Sigmoid colon (tissue), 7 donors: Measurements from ENCODE around the gene FBXO33. TPM values are rescaled to one million over a fixed set of nuclear protein-coding genes. Genes with fewer than 3 reads are reported as not detected.

Experiments used
- DNase-seq: peaks from one replicate; pipeline ENCODE4 v3.0.0-alpha.2; 2019
- H3K27ac ChIP-seq, 4 donors: fragments of 200-600 bp; sonication (generic); one replicate each; pipeline ENCODE4 v1.5.1; 2016 to 2019; ENCODE audit warnings: mild to moderate bottlenecking in 1 of 4
- H3K27me3 ChIP-seq, 3 donors: fragments of 200-600 bp; sonication (generic); one replicate each; pipeline ENCODE4 v1.5.1; 2019; ENCODE audit warnings: mild to moderate bottlenecking in 1 of 3
- H3K36me3 ChIP-seq, 4 donors: fragments of 200-600 bp; sonication (generic); one replicate each; pipeline ENCODE4 v1.5.1; 2016 to 2019
- H3K4me1 ChIP-seq, 4 donors: fragments of 200-600 bp; sonication (generic); one replicate each; pipeline ENCODE4 v1.5.1; 2017 to 2019
- H3K4me3 ChIP-seq, 4 donors: fragments of 200-600 bp; sonication (generic); one replicate each; pipeline ENCODE4 v1.5.1; 2017 to 2019; ENCODE audit warnings: mild to moderate bottlenecking in 2 of 4, moderate library complexity in 1 of 4
- H3K9me3 ChIP-seq, 4 donors: fragments of 200-600 bp in 3 of 4; sonication (generic) in 3 of 4; one replicate each; pipeline versions ENCODE4 v1.5.1 to v1.6.1; 2013 to 2019
- EP300 ChIP-seq, 4 donors: sonication (generic); formaldehyde crosslinking; IDR thresholded peaks; one replicate each; pipeline ENCODE4 v1.6.1; 2017; ENCODE audit warnings: antibody characterized with exemption in 4 of 4
- POLR2A ChIP-seq, 2 donors: fragments of 450-650 bp; IDR thresholded peaks; one replicate each; pipeline ENCODE4 v1.6.1; 2016; ENCODE audit warnings: antibody characterized with exemption in 2 of 2, mild to moderate bottlenecking in 2 of 2, moderate library complexity in 2 of 2
- POLR2AphosphoS5 ChIP-seq, 4 donors: sonication (generic); formaldehyde crosslinking; IDR thresholded peaks; one replicate each; pipeline ENCODE4 v1.6.1; 2017; ENCODE audit warnings: antibody characterized with exemption in 4 of 4
- WGBS, 2 donors: extraction: QIAGEN DNeasy Blood & Tissue Kit; methylation state at CpG; one replicate each; pipeline ENCODE4 v1.1.7; 2013; 5-methylcytosine and 5-hydroxymethylcytosine counted together
- intact Hi-C: fragments of 100-400 bp; cut with DNase I; formaldehyde crosslinking; loops from one replicate; pipeline ENCODE4 v1.15.1; 2023
- polyA plus RNA-seq, 3 donors: library from polyadenylated mRNA; stranded (reverse); fragments of 200-250 nt; gene quantifications; one replicate each; pipeline ENCODE4 v1.2.3, GENCODE V29; 2013
- total RNA-seq, 4 donors: library from RNA; depleted of rRNA; stranded (reverse); fragments of >200 nt; gene quantifications; one replicate each; pipeline ENCODE4 v1.1.0, GENCODE V29; 2016
- TF ChIP-seq, protein P1 (sequence below), 4 experiments: fragments of 450-650 bp in 3 of 4; fragments of 200-600 bp in 1 of 4; IDR thresholded peaks; one replicate each; pipeline ENCODE4 v1.5.1; 2016 to 2019; ENCODE audit warnings: antibody characterized with exemption in 4 of 4, mild to moderate bottlenecking in 3 of 4, moderate library complexity in 2 of 4
- donor health status: healthy with polysubstance abuse.
- donor health status: Bipolar disorder and iron deficiency.
- donor health status: healthy.

FBXO33 gene
- total and polyA plus RNA-seq, 7 donors: 4.2 to 12.2 (median 7.2) TPM

DNA sequence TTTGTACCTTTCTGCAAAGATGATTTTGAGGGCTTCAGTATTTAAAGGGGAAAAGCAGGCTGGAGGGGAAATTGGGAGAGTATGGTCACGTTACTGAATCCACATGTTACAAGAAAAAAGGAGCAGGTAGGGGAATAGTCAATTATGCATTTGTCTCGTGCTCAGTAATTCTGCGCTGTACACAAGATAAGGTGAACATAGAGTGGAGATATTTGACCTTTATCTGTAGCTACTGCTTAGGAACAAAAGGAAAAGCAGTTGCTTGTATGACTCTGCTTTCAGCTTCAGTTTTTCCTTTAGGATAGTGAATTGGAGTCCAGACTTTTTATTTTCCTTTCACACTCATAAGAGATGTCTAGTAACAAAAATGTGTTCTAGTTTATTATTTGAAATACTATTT is 49.8 kb downstream of the FBXO33 start:
- no peak for DNase-seq
- Histone ChIP-seq H3K27me3 (no peaks in the 10 kb centered on the region), H3K36me3 (no peaks in the 10 kb centered on the region), H3K27ac (no peak overlapping the region), H3K4me3 (no peak overlapping the region), H3K9me3 (no peaks in the 10 kb centered on the region), H3K4me1 (no peaks in the 10 kb centered on the region)
- 93 to 94% methylated on average over 3 of the region's 3 CpGs for WGBS, 2 donors
- TF ChIP-seq POLR2A (IDR thresholded peaks at IDR 0.05): no peak
- intact Hi-C loops: no loop called here

DNA sequence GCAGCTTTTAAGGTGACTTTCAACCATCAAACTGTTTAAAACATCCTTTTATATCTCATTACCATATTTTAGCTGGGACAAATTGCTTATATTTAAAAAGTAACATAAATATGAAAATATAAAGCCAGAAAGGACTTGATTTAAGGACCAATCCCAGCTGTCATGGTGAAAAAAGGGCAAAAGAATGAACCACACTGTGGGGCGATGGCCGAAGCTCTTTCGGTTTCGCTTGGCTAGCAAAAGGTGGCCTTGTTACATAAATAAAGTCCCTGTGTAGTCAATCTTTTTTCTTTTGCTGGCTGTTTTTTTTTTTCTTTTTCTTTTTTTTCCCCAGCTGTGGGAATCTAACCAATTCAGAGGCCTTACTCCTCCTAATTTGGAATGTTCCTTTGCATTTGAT is 50.9 kb downstream of the FBXO33 start:
- H3K27me3 ChIP-seq: no peaks in the 10 kb centered on the region
- H3K36me3 ChIP-seq: no peaks in the 10 kb centered on the region
- H3K4me3 ChIP-seq: no peak overlapping the region
- no peaks in the 10 kb centered on the region for H3K9me3 ChIP-seq
- H3K4me1 ChIP-seq: peaks cover 0 to 10% (median 4%) of the 10 kb centered on the region in 4 donors
- no peak for DNase-seq
- TF ChIP-seq POLR2AphosphoS5 (IDR thresholded peaks at IDR 0.05): no peak
- no peak for TF ChIP-seq POLR2A (IDR thresholded peaks at IDR 0.05)
- TF ChIP-seq, protein P1, sequence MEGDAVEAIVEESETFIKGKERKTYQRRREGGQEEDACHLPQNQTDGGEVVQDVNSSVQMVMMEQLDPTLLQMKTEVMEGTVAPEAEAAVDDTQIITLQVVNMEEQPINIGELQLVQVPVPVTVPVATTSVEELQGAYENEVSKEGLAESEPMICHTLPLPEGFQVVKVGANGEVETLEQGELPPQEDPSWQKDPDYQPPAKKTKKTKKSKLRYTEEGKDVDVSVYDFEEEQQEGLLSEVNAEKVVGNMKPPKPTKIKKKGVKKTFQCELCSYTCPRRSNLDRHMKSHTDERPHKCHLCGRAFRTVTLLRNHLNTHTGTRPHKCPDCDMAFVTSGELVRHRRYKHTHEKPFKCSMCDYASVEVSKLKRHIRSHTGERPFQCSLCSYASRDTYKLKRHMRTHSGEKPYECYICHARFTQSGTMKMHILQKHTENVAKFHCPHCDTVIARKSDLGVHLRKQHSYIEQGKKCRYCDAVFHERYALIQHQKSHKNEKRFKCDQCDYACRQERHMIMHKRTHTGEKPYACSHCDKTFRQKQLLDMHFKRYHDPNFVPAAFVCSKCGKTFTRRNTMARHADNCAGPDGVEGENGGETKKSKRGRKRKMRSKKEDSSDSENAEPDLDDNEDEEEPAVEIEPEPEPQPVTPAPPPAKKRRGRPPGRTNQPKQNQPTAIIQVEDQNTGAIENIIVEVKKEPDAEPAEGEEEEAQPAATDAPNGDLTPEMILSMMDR (IDR thresholded peaks at IDR 0.05): no peak
- no peak for TF ChIP-seq EP300 (IDR thresholded peaks at IDR 0.05)
- no peak overlapping the region for H3K27ac ChIP-seq
- intact Hi-C loops: no loop called here
- WGBS, 2 donors: 89 to 96% methylated on average over 4 of the region's 4 CpGs

DNA sequence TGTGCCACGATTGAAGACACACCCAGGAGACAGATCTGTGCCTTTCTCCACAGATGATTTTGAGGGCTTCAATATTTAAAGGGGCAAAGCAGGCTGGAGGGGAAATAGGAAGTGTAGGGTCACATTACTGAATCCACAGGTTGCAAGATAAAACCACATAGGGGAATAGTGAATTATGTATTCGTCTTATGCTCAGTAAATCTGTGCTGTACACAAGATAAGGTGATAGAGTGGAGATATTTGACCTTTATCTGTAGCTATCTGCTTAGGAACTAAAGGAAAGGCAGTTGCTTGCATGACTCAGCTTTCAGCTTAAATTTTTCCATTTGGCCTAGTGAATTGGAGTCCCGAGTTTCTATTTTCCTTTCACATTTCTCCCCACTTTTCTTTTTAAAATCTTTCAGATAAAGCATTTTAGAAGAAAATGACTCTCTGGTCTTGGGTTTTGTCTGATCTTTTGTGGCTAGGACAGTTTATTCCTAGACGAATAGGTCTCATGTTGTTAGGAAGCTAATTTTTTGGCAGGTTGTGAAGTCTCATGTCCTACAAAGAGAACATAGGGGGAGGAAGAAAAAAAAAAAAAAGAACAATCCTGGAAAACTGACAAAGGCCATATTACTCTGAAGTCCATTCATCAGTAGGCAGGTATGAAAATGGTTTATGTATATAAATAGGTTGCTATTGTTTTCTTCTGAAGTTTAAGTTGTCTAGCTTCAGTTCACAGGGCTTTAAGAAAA is 55.4 kb downstream of the FBXO33 start:
- DNase-seq: no peak
- Histone ChIP-seq H3K9me3 (no peaks in the 10 kb centered on the region), H3K4me1 (peaks cover 0 to 10% (median 4%) of the 10 kb centered on the region in 4 donors), H3K4me3 (no peak overlapping the region), H3K27me3 (no peaks in the 10 kb centered on the region), H3K36me3 (no peaks in the 10 kb centered on the region), H3K27ac (peak overlapping the region in 3 of 4 donors; percentile 59 to 63 (median 60))
- intact Hi-C loops: no loop called here
- TF ChIP-seq POLR2AphosphoS5 (IDR thresholded peaks at IDR 0.05): peak in 1 of 4 donors; percentile 14
- TF ChIP-seq, protein P1 (IDR thresholded peaks at IDR 0.05): no peak
- WGBS, 2 donors: 43 to 58% methylated on average over 4 of the region's 4 CpGs

DNA sequence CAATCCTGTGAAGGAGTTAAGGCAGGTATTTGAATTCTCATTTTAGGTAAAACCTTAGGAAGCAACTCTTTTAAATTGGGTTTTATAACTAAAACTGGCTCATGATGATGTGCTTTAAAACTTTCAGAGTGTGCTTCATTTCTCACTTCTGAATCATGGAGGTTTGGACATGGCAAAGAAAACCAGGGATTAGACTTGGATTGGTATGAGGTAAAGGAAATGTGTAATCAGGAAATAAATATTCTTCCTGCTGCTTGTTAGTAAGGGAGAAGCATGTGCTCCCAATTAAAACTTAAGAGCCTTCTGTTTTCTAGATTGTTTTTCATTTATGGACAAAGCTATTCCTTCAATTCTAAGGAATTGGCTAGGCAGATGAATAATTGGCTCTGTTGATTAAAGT is 57.4 kb downstream of the FBXO33 start:
- Histone ChIP-seq H3K27ac (no peak overlapping the region), H3K36me3 (peaks cover 0 to 12% (median 3%) of the 10 kb centered on the region in 4 donors), H3K9me3 (no peaks in the 10 kb centered on the region), H3K4me3 (no peak overlapping the region), H3K4me1 (peaks cover 0 to 10% (median 4%) of the 10 kb centered on the region in 4 donors), H3K27me3 (no peaks in the 10 kb centered on the region)
- TF ChIP-seq, protein P1 (IDR thresholded peaks at IDR 0.05): no peak
- TF ChIP-seq POLR2A (IDR thresholded peaks at IDR 0.05): no peak
- no peak for TF ChIP-seq EP300 (IDR thresholded peaks at IDR 0.05)
- no peak for TF ChIP-seq POLR2AphosphoS5 (IDR thresholded peaks at IDR 0.05)
- intact Hi-C loops: no loop called here
- no peak for DNase-seq

DNA sequence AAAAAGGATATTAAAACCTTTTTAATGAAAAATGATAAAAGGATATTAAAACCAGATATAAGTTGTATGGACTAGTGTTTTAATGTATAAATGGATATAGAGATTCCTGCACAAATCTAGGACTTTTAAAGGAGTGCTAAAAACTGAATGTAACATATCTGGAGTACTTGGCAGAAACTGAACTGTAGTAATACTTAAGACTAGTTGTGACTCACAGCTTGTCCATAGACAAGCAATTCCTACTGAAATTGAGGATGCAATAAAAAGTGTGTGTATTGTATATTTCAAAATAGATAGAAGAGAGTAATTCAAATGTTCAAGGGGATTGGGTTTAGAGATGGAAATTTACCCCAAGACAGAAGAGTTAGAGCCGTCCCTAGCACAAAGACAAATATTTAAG is 59.6 kb downstream of the FBXO33 start:
- Histone ChIP-seq H3K4me3 (no peak overlapping the region), H3K9me3 (no peaks in the 10 kb centered on the region), H3K4me1 (peaks cover 0 to 10% (median 6%) of the 10 kb centered on the region in 4 donors), H3K27ac (no peak overlapping the region), H3K36me3 (peaks cover 0 to 12% (median 3%) of the 10 kb centered on the region in 4 donors), H3K27me3 (no peaks in the 10 kb centered on the region)
- WGBS, 2 donors: 92 to 95% methylated on average over 1 of the region's 1 CpG
- no peak for DNase-seq
- intact Hi-C loops: no loop called here
- TF ChIP-seq, protein P1 (IDR thresholded peaks at IDR 0.05): no peak
- TF ChIP-seq POLR2AphosphoS5 (IDR thresholded peaks at IDR 0.05) (no peak), EP300 (IDR thresholded peaks at IDR 0.05) (no peak), POLR2A (IDR thresholded peaks at IDR 0.05) (no peak)
